ENCODE results near the gene CCDC77. TPM values are rescaled to one million over a fixed set of nuclear protein-coding genes. Genes with fewer than 3 reads are reported as not detected.

The CCDC77 gene
- total and polyA plus RNA-seq, 2 experiments from 2014 or later: 24.7 to 26.7 TPM

- peaks cover 3% of the 10 kb centered on the region; the same call in 1 of the 2 replicates for H3K79me2 ChIP-seq (replicated peaks; ENCODE audit: insufficient read depth)
- peaks cover 6% of the 10 kb centered on the region; the same call in 1 of the 2 replicates for H4K20me1 ChIP-seq (replicated peaks; ENCODE audit: insufficient read depth)
- H3K9me3 Mint-ChIP-seq: peaks cover 26% of the 10 kb centered on the region; the same call in 2 of the 3 replicates
- H2AFZ ChIP-seq: no peak overlapping the region
- 0 out of 2 replicates have a peak, but pooled peaks cover 5% of the 10 kb centered on the region for H3K9me2 ChIP-seq (ENCODE audit: insufficient read depth)
- no peak overlapping the region for H3K27ac Mint-ChIP-seq
- ATAC-seq (no peak), DNase-seq (ENCODE audit: low spot score) (no peak)
- peaks cover 38% of the 10 kb centered on the region for H3K36me3 ChIP-seq (ENCODE audit: insufficient read depth)
- no peak for TF ChIP-seq ZNF114 (CRISPR knock-in tag; IDR thresholded peaks at IDR 0.05)
- TF ChIP-seq EZH2phosphoT487 (IDR thresholded peaks at IDR 0.05; ENCODE audit: unreplicated experiment): no peak
- no peak for TF ChIP-seq REST (IDR thresholded peaks at IDR 0.05; ENCODE audit: unreplicated experiment)
- no peak for TF ChIP-seq ETS1 (IDR thresholded peaks at IDR 0.05)
- no peak for TF ChIP-seq CTCF (conservative IDR thresholded peaks at IDR 0.05; ENCODE audit: low read depth in 2 of 2)
- TF ChIP-seq CREB1 (CRISPR knock-in tag; IDR thresholded peaks at IDR 0.05; ENCODE audit: low read depth): no peak
- no peak for TF ChIP-seq ZNF462 (CRISPR knock-in tag; IDR thresholded peaks at IDR 0.05)
- no peak for TF ChIP-seq STAT1 (IDR thresholded peaks at IDR 0.05; ENCODE audit: unreplicated experiment)
- TF ChIP-seq ZNF331 (CRISPR knock-in tag; IDR thresholded peaks at IDR 0.05; ENCODE audit: low read depth): no peak
- TF ChIP-seq JUNB (IDR thresholded peaks at IDR 0.05; ENCODE audit: unreplicated experiment): no peak
- TF ChIP-seq EZH2 (IDR thresholded peaks at IDR 0.05; ENCODE audit: low read depth, unreplicated experiment): no peak
- TF ChIP-seq NANOG (IDR thresholded peaks at IDR 0.05; ENCODE audit: borderline replicate concordance): no peak
- no peak for TF ChIP-seq POLR2AphosphoS5 (IDR thresholded peaks at IDR 0.05; ENCODE audit: low read depth)
- H3F3A ChIP-seq (replicated peaks; ENCODE audit: low read depth): no peaks in the 10 kb centered on the region
- peaks cover 96% of the 10 kb centered on the region for H3K36me3 Mint-ChIP-seq (ENCODE audit: low read depth)
- no peaks in the 10 kb centered on the region for H3K27me3 Mint-ChIP-seq (ENCODE audit: insufficient read depth, low read depth, poor library complexity)
- no peaks in the 10 kb centered on the region for H3K4me1 ChIP-seq (ENCODE audit: insufficient read depth)
- no peaks in the 10 kb centered on the region for H3K27me3 ChIP-seq (ENCODE audit: insufficient read depth)
- no peak overlapping the region for H3K4me3 Mint-ChIP-seq
- no peak overlapping the region for H3K27ac ChIP-seq (ENCODE audit: low read depth)
- H3K4me2 ChIP-seq: no peak overlapping the region
- no peak overlapping the region for H3K4me3 ChIP-seq
- H3K4me1 Mint-ChIP-seq: no peaks in the 10 kb centered on the region
These were observed 34.6 kb upstream of the CCDC77 start for GRCh38 chr12:366820-367219.

All from GM23338 (cell line).